GM12878 (cell line): ENCODE results near the gene AOAH. TPM values are rescaled to one million over a fixed set of nuclear protein-coding genes. Genes with fewer than 3 reads are reported as not detected.

ENCODE experiments used
- ATAC-seq: fragments of 200-7000 bp; cut with Tn5 transposase; 3 replicates; pipeline ENCODE4 v1.9.1; 2020; ENCODE audit warnings: mild to moderate bottlenecking, moderate library complexity
- BruUV-seq: library from RNA; stranded (reverse); fragments of 400-500 nt; replicated peaks from 2 replicates; lab custom pipeline; 2021; lab: Mats Ljungman, UMichigan
- CTCF ChIA-PET: fragments of 300-600 bp; sonication (Branson Sonifier 250); formaldehyde crosslinking; extraction: SDS; loops from one replicate; lab custom pipeline; 2021; ENCODE audit warnings: inconsistent platforms; lab: Yijun Ruan, JAX
- POLR2A ChIA-PET: fragments of 350-600 bp; formaldehyde crosslinking; extraction: SDS; loops from one replicate; lab custom pipeline; 2021; ENCODE audit warnings: inconsistent platforms; lab: Charles Lee
- RAD21 ChIA-PET: fragments of 300-600 bp; sonication (Branson Sonifier 250); formaldehyde crosslinking; loops from one replicate; lab custom pipeline; 2023; ENCODE audit warnings: antibody characterized with exemption; ENCODE audit not compliant: unreplicated experiment; lab: Charles Lee
- SMC1A ChIA-PET: fragments of 300-600 bp; sonication (Branson Sonifier 250); formaldehyde crosslinking; loops from one replicate; lab custom pipeline; 2023; ENCODE audit not compliant: unreplicated experiment, uncharacterized antibody; lab: Charles Lee
- DNase-seq: peaks from one replicate; pipeline ENCODE4 v3.0.0-alpha.2; 2011; ENCODE audit warnings: low read depth, low spot score
- FAIRE-seq: peaks from 3 replicates; lab custom pipeline; 2011; peaks lifted over from hg19 to GRCh38; lab: Jason Lieb, UNC
- H2AFZ ChIP-seq: 2 replicates; pipeline ENCODE4 v1.6.0; 2011; ENCODE audit warnings: low read depth, low read length, control low read depth; ENCODE audit not compliant: control insufficient read depth
- H3K27ac ChIP-seq: 2 replicates; pipeline ENCODE4 v1.5.1; 2011; ENCODE audit warnings: control low read depth; ENCODE audit not compliant: control insufficient read depth, insufficient read depth
- H3K27me3 ChIP-seq, 2 experiments: replicated peaks in 1 of 2; 2 replicates each; pipeline versions ENCODE4 v1.6.0 to v1.6.1; 2011; ENCODE audit warnings: low read length in 1 of 2; ENCODE audit not compliant: control insufficient read depth in 2 of 2, insufficient read depth in 2 of 2
- H3K36me3 ChIP-seq, 2 experiments: 2 replicates each; pipeline ENCODE4 v1.5.1; 2011; ENCODE audit warnings: low read length in 1 of 2; ENCODE audit not compliant: control insufficient read depth in 2 of 2, insufficient read depth in 2 of 2
- H3K4me1 ChIP-seq: 2 replicates; pipeline ENCODE4 v1.6.1; 2011; ENCODE audit warnings: mild to moderate bottlenecking, low read length, moderate library complexity, mixed read lengths; ENCODE audit not compliant: control insufficient read depth, insufficient read depth
- H3K4me2 ChIP-seq: 2 replicates; pipeline ENCODE4 v1.6.0; 2011; ENCODE audit warnings: control low read depth; ENCODE audit not compliant: control insufficient read depth, insufficient read depth
- H3K4me3 ChIP-seq: fragments of 200-600 bp; sonication (generic); 2 replicates; pipeline ENCODE4 v1.5.1; 2016
- H3K79me2 ChIP-seq: 2 replicates; pipeline ENCODE4 v1.6.0; 2011; ENCODE audit warnings: low read length; ENCODE audit not compliant: control insufficient read depth, insufficient read depth
- H3K9ac ChIP-seq: 2 replicates; pipeline ENCODE4 v1.8.0; 2011; ENCODE audit warnings: low read length, control low read depth, mixed read lengths; ENCODE audit not compliant: control insufficient read depth, insufficient read depth
- H3K9me3 ChIP-seq: replicated peaks from 3 replicates; pipeline ENCODE4 v1.5.1; 2011; ENCODE audit warnings: mild to moderate bottlenecking, low read length; ENCODE audit not compliant: control insufficient read depth, insufficient read depth
- H4K20me1 ChIP-seq: 2 replicates; pipeline ENCODE4 v1.6.0; 2011; ENCODE audit not compliant: control insufficient read depth, insufficient read depth
- BRCA1 ChIP-seq: IDR thresholded peaks from 2 replicates; pipeline ENCODE4 v1.6.1; 2011; ENCODE audit warnings: low read depth, low read length, improper control_type of control experiment
- CUX1 ChIP-seq: IDR thresholded peaks from 2 replicates; pipeline ENCODE4 v1.6.1; 2012; ENCODE audit warnings: improper control_type of control experiment, low read depth, low read length; ENCODE audit not compliant: insufficient replicate concordance
- FOXK2 ChIP-seq: fragments of 450-650 bp; IDR thresholded peaks from 2 replicates; pipeline ENCODE4 v1.6.1; 2017; ENCODE audit warnings: mild to moderate bottlenecking, moderate library complexity
- RBBP5 ChIP-seq: fragments of 200-600 bp; sonication (generic); conservative IDR thresholded peaks from 2 replicates; pipeline ENCODE4 v1.6.1; 2016
- SIX5 ChIP-seq: IDR thresholded peaks from 2 replicates; pipeline ENCODE4 v1.6.1; 2011; ENCODE audit warnings: mild to moderate bottlenecking, low read depth, low read length, moderate library complexity; ENCODE audit not compliant: severe bottlenecking
- SMAD5 ChIP-seq: IDR thresholded peaks from 2 replicates; pipeline ENCODE4 v1.6.1; 2016; ENCODE audit warnings: antibody characterized with exemption, low read depth
- YBX1 ChIP-seq: fragments of 450-650 bp; IDR thresholded peaks from 2 replicates; pipeline ENCODE4 v1.6.1; 2016; ENCODE audit warnings: antibody characterized with exemption
- WGBS: methylation state at CpG from one replicate; pipeline ENCODE4 v1.1.6; 2016; ENCODE audit warnings: low lambda C conversion rate; ENCODE audit not compliant: insufficient replicate concordance, insufficient coverage; ENCODE audit errors: missing lambda C conversion rate; 5-methylcytosine and 5-hydroxymethylcytosine counted together
- in situ Hi-C: fragments of 300-500 bp; cut with MboI; formaldehyde crosslinking; loops from 9 replicates; pipeline ENCODE4 v1.14.3; 2018; ENCODE audit warnings: mixed read lengths
- intact Hi-C: fragments of 100-400 bp; cut with micrococcal nuclease; formaldehyde crosslinking; loops from one replicate; pipeline ENCODE4 v1.14.2; 2022; ENCODE audit not compliant: unreplicated experiment
- polyA plus RNA-seq, 11 experiments: library from polyadenylated mRNA; depleted of rRNA in 4 of 11; unstranded in 6 of 11; stranded (reverse) in 5 of 11; fragments of >200 nt; fragmentation: Nextera tagmentation in 4 of 11; fragmentation: Illumina TruSeq in 1 of 11; extraction: Ambion mirVana in 4 of 11; extraction: Trizol in 1 of 11; gene quantifications; 1 replicate in 1 of 11; 2 replicates in 10 of 11; pipeline versions ENCODE4 v1.2.1 to v1.2.3, GENCODE V29; 2011 to 2016; ENCODE audit warnings: inconsistent platforms in 2 of 11, missing spikeins in 2 of 11, low read depth in 1 of 11
- total RNA-seq, 4 experiments: library from RNA; depleted of rRNA in 3 of 4; stranded (reverse); fragments of >200 nt in 3 of 4; fragmentation: Illumina TruSeq in 1 of 4; extraction: Trizol in 1 of 4; gene quantifications; 2 replicates each; pipeline versions ENCODE4 v1.2.1 to v1.2.3, GENCODE V29; 2013 to 2021

The AOAH gene
- total and polyA plus RNA-seq, 10 of the 15 experiments (the other 5 are each of a cell fraction or from before 2014, with no cell fraction given) = 0.32 to 2.8 (median 1.4) TPM

GRCh38 chr7:36568452-36568849 is 155.8 kb downstream of the AOAH start:
- ChIA-PET POLR2A (no interaction called here), CTCF (no interaction called here)
- WGBS = 0% methylated on average over 1 of the region's 1 CpG
- no peak for TF ChIP-seq RBBP5
- no peak for TF ChIP-seq SIX5
- TF ChIP-seq BRCA1 = no peak
- TF ChIP-seq SMAD5 = no peak
- TF ChIP-seq YBX1 = no peak
- TF ChIP-seq CUX1 = no peak
- no peak for TF ChIP-seq FOXK2
- TF ChIP-seq, all 136 proteins: peak for 0
- BruUV-seq = no TSS peak
- RAD21 ChIA-PET = no interaction called here
- FAIRE-seq (no peak), ATAC-seq (no peak), DNase-seq (no peak)
- Histone ChIP-seq H3K4me1 (no peaks in the 10 kb centered on the region), H3K4me3 (no peak overlapping the region), H3K9me3 (no peaks in the 10 kb centered on the region), H3K27me3 (no peaks in the 10 kb centered on the region; a peak in 2 of 4 replicates), H2AFZ (no peak overlapping the region), H3K27ac (no peak overlapping the region), H4K20me1 (no peaks in the 10 kb centered on the region), H3K9ac (no peak overlapping the region), H3K79me2 (no peaks in the 10 kb centered on the region), H3K4me2 (no peak overlapping the region), H3K36me3 (no peaks in the 10 kb centered on the region)
- in situ Hi-C loops (no loop called here), intact Hi-C loops (no loop called here)
- SMC1A ChIA-PET = no interaction called here
